ENCODE results near the gene CNOT4.

- TF ChIP-seq CTCF (IDR thresholded peaks at IDR 0.05) (no peak), EP300 (IDR thresholded peaks at IDR 0.05) (no peak)
These were observed 98.8 kb downstream of the CNOT4 start for GRCh38 chr7:135411098-135411497.
